Liver (tissue), 9 donors: ENCODE results near the gene KANSL3. TPM values are rescaled to one million over a fixed set of nuclear protein-coding genes. Genes with fewer than 3 reads are reported as not detected.

Experiments used
- DNase-seq: peaks from one replicate; pipeline ENCODE4 v3.0.0-alpha.2; 2017; ENCODE audit warnings: low spot score
- H3K27ac ChIP-seq, 2 donors: one replicate each; pipeline ENCODE4 v1.7.0; 2013; ENCODE audit warnings: inconsistent platforms in 2 of 2, low read length in 2 of 2, control low read depth in 1 of 2, low read depth in 1 of 2, mild to moderate bottlenecking in 1 of 2
- H3K27me3 ChIP-seq, 4 donors: one replicate each; pipeline versions ENCODE4 v1.6.1 to v1.7.0; 2013; ENCODE audit warnings: low read length in 3 of 4, inconsistent platforms in 1 of 4, mild to moderate bottlenecking in 1 of 4, moderate library complexity in 1 of 4; ENCODE audit not compliant: control insufficient read depth in 4 of 4, insufficient read depth in 4 of 4
- H3K36me3 ChIP-seq, 4 donors: one replicate each; pipeline versions ENCODE4 v1.6.1 to v1.7.0; 2013; ENCODE audit warnings: low read length in 3 of 4, mild to moderate bottlenecking in 3 of 4, low read depth in 1 of 4, moderate library complexity in 1 of 4; ENCODE audit not compliant: control insufficient read depth in 4 of 4, insufficient read depth in 3 of 4
- H3K4me1 ChIP-seq, 4 donors: one replicate each; pipeline versions ENCODE4 v1.6.1 to v1.7.0; 2013; ENCODE audit warnings: low read length in 3 of 4, mild to moderate bottlenecking in 3 of 4, moderate library complexity in 1 of 4; ENCODE audit not compliant: control insufficient read depth in 4 of 4, insufficient read depth in 4 of 4
- H3K4me3 ChIP-seq, 3 donors: one replicate each; pipeline versions ENCODE4 v1.6.1 to v1.7.0; 2013; ENCODE audit warnings: low read length in 3 of 3, control low read depth in 1 of 3, low read depth in 1 of 3, mild to moderate bottlenecking in 1 of 3
- H3K9ac ChIP-seq, 2 donors: one replicate each; pipeline ENCODE4 v1.7.0; 2013; ENCODE audit warnings: low read length in 2 of 2, mild to moderate bottlenecking in 2 of 2, moderate library complexity in 2 of 2, control low read depth in 1 of 2, low read depth in 1 of 2
- H3K9me3 ChIP-seq, 4 donors: one replicate each; pipeline versions ENCODE4 v1.6.1 to v1.7.0; 2013; ENCODE audit warnings: low read length in 3 of 4; ENCODE audit not compliant: control insufficient read depth in 4 of 4
- CTCF ChIP-seq: fragments of 150-350 bp; IDR thresholded peaks from 2 replicates; pipeline ENCODE4 v1.5.1; 2017; ENCODE audit warnings: improper control_type of control experiment, low read depth, low read length; ENCODE audit not compliant: missing input control
- EGR1 ChIP-seq, 2 donors: IDR thresholded peaks; 2 replicates each; pipeline ENCODE4 v1.6.1; 2016 to 2018; ENCODE audit warnings: antibody characterized with exemption in 2 of 2, low read depth in 2 of 2
- FOXA1 ChIP-seq: IDR thresholded peaks from 2 replicates; pipeline ENCODE4 v1.6.1; 2016; ENCODE audit warnings: antibody characterized with exemption
- FOXA2 ChIP-seq: IDR thresholded peaks from 2 replicates; pipeline ENCODE4 v1.6.1; 2016; ENCODE audit warnings: antibody characterized with exemption
- GABPA ChIP-seq, 2 donors: IDR thresholded peaks in 1 of 2; conservative IDR thresholded peaks in 1 of 2; 2 replicates each; pipeline ENCODE4 v1.6.1; 2016; ENCODE audit warnings: antibody characterized with exemption in 2 of 2, mild to moderate bottlenecking in 1 of 2, moderate library complexity in 1 of 2
- HNF4A ChIP-seq, 2 donors: conservative IDR thresholded peaks; 2 replicates each; pipeline ENCODE4 v1.6.1; 2016; ENCODE audit warnings: antibody characterized with exemption in 2 of 2, mild to moderate bottlenecking in 2 of 2
- HNF4G ChIP-seq: IDR thresholded peaks from 2 replicates; pipeline ENCODE4 v1.6.1; 2016; ENCODE audit warnings: antibody characterized with exemption
- NR2F2 ChIP-seq: IDR thresholded peaks from 2 replicates; pipeline ENCODE4 v1.6.1; 2016; ENCODE audit warnings: antibody characterized with exemption
- RAD21 ChIP-seq, 2 donors: IDR thresholded peaks; 2 replicates each; pipeline ENCODE4 v1.6.1; 2016; ENCODE audit warnings: antibody characterized with exemption in 2 of 2, mild to moderate bottlenecking in 2 of 2
- SP1 ChIP-seq: IDR thresholded peaks from 2 replicates; pipeline ENCODE4 v1.6.1; 2018; ENCODE audit warnings: antibody characterized with exemption, mild to moderate bottlenecking
- TAF1 ChIP-seq: conservative IDR thresholded peaks from 2 replicates; pipeline ENCODE4 v1.6.1; 2016; ENCODE audit warnings: antibody characterized with exemption, mild to moderate bottlenecking
- YY1 ChIP-seq: IDR thresholded peaks from 2 replicates; pipeline ENCODE4 v1.6.1; 2016; ENCODE audit warnings: antibody characterized with exemption, mild to moderate bottlenecking
- WGBS: extraction: QIAGEN DNeasy Blood & Tissue Kit; methylation state at CpG from one replicate; pipeline ENCODE4 v1.1.7; 2013; 5-methylcytosine and 5-hydroxymethylcytosine counted together
- polyA plus RNA-seq, 2 donors: library from polyadenylated mRNA; stranded (reverse) in 1 of 2; unstranded in 1 of 2; fragments of 200-250 nt in 1 of 2; fragments of >200 nt in 1 of 2; fragmentation: Nextera tagmentation in 1 of 2; extraction: Ambion mirVana in 1 of 2; gene quantifications; one replicate each; pipeline versions ENCODE4 v1.2.1 to v1.2.3, GENCODE V29; 2013 to 2015
- total RNA-seq, 2 donors: library from RNA; depleted of rRNA; stranded (reverse); fragments of >200 nt; gene quantifications; one replicate each; pipeline ENCODE4 v1.2.3, GENCODE V29; 2014
- TF ChIP-seq, protein P1 (sequence below): IDR thresholded peaks from 2 replicates; pipeline ENCODE4 v1.6.1; 2016; ENCODE audit warnings: antibody characterized with exemption
- TF ChIP-seq, protein P2 (sequence below): IDR thresholded peaks from 2 replicates; pipeline ENCODE4 v1.6.1; 2016; ENCODE audit warnings: antibody characterized with exemption
- TF ChIP-seq, protein P3 (sequence below): IDR thresholded peaks from 2 replicates; pipeline ENCODE4 v1.6.1; 2016; ENCODE audit warnings: antibody characterized with exemption, mild to moderate bottlenecking
- donor health status: healthy.
- donor health status: healthy.
- donor health status: healthy.
- donor health status: healthy.
- donor health status: healthy.

KANSL3 gene
- total and polyA plus RNA-seq, 4 donors: 8.3 to 30.5 (median 18.6) TPM

- DNase-seq: no peak
- 100% methylated on average over 1 of the region's 1 CpG for WGBS
- Histone ChIP-seq H3K27ac (no peak overlapping the region), H3K9ac (no peak overlapping the region), H3K9me3 (no peaks in the 10 kb centered on the region), H3K4me3 (no peak overlapping the region), H3K4me1 (no peaks in the 10 kb centered on the region), H3K36me3 (peaks cover under 1 to 6% (median 4%) of the 10 kb centered on the region in 4 donors), H3K27me3 (no peaks in the 10 kb centered on the region)
- TF ChIP-seq, protein P1, sequence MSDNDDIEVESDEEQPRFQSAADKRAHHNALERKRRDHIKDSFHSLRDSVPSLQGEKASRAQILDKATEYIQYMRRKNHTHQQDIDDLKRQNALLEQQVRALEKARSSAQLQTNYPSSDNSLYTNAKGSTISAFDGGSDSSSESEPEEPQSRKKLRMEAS: no peak
- TF ChIP-seq NR2F2 (no peak), TAF1 (no peak), FOXA2 (no peak), RAD21 (IDR thresholded peaks at IDR 0.05) (no peak), HNF4G (no peak), YY1 (no peak), EGR1 (IDR thresholded peaks at IDR 0.05; ENCODE audit: low read depth in 2 of 2) (no peak), FOXA1 (no peak)
- TF ChIP-seq, protein P2, sequence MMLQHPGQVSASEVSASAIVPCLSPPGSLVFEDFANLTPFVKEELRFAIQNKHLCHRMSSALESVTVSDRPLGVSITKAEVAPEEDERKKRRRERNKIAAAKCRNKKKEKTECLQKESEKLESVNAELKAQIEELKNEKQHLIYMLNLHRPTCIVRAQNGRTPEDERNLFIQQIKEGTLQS: no peak
Measured at GRCh38 chr2:96587843-96588242, 50.3 kb downstream of the KANSL3 start.

DNA sequence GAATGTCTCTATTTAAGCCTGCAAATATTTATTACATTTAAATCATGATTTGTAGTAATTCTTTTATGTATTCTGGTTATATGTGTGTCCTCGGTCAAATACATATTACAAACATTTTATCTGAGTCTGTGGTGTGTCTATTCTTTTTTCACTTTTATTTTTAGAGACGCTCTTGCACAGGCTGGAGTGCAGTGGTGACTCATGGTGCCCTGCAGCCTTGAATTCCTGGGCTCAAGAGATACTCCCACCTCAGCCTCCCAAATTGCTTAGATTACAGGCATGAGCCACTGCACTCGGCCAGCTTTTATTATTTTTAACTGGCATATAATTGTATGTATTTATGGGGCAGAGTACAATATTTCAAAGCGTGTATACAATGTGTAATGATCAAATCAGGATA is 54.1 kb downstream of the KANSL3 start:
- no peak overlapping the region for H3K9ac ChIP-seq
- no peak for DNase-seq
- no peaks in the 10 kb centered on the region for H3K9me3 ChIP-seq
- no peak overlapping the region for H3K4me3 ChIP-seq
- 96% methylated on average over 4 of the region's 4 CpGs for WGBS
- no peaks in the 10 kb centered on the region for H3K27me3 ChIP-seq
- TF ChIP-seq HNF4A (conservative IDR thresholded peaks at IDR 0.05): no peak
- no peak for TF ChIP-seq FOXA2
- TF ChIP-seq, protein P3, sequence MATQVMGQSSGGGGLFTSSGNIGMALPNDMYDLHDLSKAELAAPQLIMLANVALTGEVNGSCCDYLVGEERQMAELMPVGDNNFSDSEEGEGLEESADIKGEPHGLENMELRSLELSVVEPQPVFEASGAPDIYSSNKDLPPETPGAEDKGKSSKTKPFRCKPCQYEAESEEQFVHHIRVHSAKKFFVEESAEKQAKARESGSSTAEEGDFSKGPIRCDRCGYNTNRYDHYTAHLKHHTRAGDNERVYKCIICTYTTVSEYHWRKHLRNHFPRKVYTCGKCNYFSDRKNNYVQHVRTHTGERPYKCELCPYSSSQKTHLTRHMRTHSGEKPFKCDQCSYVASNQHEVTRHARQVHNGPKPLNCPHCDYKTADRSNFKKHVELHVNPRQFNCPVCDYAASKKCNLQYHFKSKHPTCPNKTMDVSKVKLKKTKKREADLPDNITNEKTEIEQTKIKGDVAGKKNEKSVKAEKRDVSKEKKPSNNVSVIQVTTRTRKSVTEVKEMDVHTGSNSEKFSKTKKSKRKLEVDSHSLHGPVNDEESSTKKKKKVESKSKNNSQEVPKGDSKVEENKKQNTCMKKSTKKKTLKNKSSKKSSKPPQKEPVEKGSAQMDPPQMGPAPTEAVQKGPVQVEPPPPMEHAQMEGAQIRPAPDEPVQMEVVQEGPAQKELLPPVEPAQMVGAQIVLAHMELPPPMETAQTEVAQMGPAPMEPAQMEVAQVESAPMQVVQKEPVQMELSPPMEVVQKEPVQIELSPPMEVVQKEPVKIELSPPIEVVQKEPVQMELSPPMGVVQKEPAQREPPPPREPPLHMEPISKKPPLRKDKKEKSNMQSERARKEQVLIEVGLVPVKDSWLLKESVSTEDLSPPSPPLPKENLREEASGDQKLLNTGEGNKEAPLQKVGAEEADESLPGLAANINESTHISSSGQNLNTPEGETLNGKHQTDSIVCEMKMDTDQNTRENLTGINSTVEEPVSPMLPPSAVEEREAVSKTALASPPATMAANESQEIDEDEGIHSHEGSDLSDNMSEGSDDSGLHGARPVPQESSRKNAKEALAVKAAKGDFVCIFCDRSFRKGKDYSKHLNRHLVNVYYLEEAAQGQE: no peak
- H3K27ac ChIP-seq: no peak overlapping the region
- H3K36me3 ChIP-seq: peaks cover 0 to 4% (median 1%) of the 10 kb centered on the region in 4 donors
- H3K4me1 ChIP-seq: no peaks in the 10 kb centered on the region

DNA sequence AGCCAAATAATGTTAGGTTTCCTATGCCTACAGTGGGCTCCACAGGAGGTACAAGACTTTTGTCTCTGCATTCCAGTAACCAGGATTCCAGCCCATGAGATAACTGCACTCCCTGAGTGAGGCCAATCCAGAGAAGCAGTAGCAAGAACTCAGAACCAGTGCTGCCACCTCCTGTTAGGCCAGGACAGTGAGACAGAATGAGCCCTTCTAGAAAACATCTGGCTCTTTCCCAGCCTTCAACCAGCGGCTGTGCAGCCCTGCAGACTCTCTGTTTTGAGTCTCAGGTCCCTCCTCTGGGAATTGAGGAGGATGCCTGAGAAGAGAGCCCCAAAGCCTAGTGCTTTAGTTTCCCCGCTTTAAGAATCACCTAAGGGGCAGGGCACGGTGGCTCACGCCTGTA is 57.3 kb downstream of the KANSL3 start:
- TF ChIP-seq CTCF (peak; percentile 13), FOXA1 (no peak), GABPA (IDR thresholded peaks at IDR 0.05 in 1 of 2, conservative IDR thresholded peaks at IDR 0.05 in 1 of 2) (no peak), RAD21 (IDR thresholded peaks at IDR 0.05) (peak in 1 of 2 donors; percentile 63), FOXA2 (no peak), SP1 (no peak)
- Histone ChIP-seq H3K27me3 (no peaks in the 10 kb centered on the region), H3K9ac (no peak overlapping the region), H3K9me3 (no peaks in the 10 kb centered on the region), H3K36me3 (peaks cover 0 to 4% (median 1%) of the 10 kb centered on the region in 4 donors), H3K27ac (no peak overlapping the region), H3K4me1 (no peaks in the 10 kb centered on the region), H3K4me3 (no peak overlapping the region)
- 88% methylated on average over 4 of the region's 4 CpGs for WGBS
- DNase-seq: no peak
